ENCODE results near the gene NUDC.
"Not testable (repeated sequence)": the region's sequence is repeated elsewhere in the genome, so short reads cannot be mapped to it uniquely, and the experiment has no call there.

NUDC gene

GRCh38 chr1:26911399-26912146, 10.0 kb upstream of the NUDC start:
- DNase-seq, result no peak

DNA sequence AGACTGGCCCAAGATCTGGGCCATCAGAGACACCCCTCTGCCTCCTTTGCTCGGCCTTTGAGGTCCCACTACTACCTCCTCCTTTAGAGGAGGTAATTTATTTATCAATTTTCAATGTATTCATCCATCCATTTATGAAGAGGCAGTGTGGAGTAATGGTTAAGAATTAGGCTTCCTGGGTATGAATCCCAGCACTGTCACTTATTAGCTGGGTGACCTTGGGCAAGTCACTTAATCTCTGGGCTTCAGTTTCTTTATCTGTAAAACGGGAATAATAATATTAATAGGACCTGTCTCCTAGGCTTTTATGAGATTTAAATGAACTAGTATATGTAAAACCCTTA, 9.4 kb upstream of the NUDC start:
- DNase-seq, result no peak

DNA sequence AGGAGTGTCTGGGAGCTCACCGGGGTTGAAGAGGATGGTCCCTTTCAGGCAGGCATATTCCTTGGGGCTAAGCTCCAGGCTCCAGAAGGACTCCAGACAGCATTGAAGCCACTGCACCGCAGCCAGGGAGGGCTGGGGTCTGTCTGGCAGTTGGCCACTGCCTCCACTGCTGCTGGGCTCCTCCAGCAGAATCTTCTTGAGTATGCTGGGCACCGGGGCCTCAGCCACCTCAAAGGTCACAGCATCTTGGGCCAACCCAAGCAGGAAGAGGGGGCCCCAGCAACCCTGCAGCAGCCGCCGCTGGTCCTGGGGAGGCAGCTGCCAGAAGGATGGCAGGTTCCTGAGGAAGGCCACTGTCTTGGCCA, 8.2 kb upstream of the NUDC start:
- DNase-seq, result no peak

- DNase-seq, result no peak
These were observed 7.6 kb upstream of the NUDC start, which contains the start of gene NR0B2 for GRCh38 chr1:26913754-26914619. TSS of gene NR0B2 (minus strand) at chr1:26913975. CDS start at chr1:26913940, 35 bp downstream.

DNA sequence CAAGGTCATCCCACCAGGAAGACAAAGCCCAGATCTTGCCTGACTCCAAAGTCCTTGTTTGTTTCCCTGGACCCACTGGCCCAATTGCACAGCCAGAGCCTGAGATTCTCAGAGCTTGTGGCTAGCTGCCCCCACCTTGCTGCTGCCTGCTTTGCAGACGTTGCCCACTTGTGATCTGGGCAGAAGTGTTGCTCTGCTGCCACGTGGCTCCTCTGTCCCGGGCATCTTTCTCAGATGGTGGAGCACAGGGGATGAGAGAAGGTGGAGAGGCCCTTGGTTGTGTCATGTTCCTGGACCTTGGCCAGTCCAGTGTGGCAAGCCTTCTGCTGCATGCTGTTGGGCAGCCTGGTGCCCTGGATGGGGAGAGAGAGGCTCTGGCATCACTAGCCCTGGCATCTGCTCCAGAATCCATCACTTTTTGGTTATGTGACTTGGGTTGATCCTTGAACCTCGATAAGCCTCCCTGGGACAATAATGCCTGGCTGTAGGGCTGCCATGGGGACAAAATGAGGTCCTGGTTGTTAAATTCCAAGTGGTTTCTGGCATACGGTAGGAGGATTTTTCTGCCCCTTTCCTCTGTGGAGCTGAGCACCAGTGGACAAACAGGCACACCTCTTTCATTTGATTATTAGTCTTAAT, 6.2 kb upstream of the NUDC start:
- no peak for DNase-seq

GRCh38 chr1:26921126-26921539, 410 bp upstream of the NUDC start:
- no peak for DNase-seq

- no peak for DNase-seq
These were observed 837 bp downstream of the NUDC start for GRCh38 chr1:26922431-26922729.

- no peak for DNase-seq
These were observed 1.4 kb downstream of the NUDC start for GRCh38 chr1:26922901-26923300.

DNA sequence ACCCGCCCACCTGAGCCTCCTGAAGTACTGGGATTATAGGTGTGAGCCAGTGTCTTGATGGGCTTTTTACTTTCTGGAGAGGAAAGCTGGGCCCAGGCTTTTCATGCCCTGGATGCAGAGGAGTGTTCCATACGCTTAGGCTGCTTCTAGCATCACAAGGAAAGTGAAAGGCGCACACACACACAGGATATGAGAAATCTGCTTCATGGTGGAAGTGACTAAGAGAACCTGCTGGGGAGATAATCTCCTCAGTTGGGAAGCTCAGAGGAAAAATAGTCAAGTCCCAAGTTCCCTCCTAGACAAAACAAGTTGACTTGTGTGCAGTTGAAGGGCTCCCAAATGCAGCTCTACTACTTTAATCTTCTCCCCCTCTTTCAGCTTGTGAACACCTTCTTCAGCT, 2.2 kb downstream of the NUDC start:
- DNase-seq, result no peak

GRCh38 chr1:26932531-26932930, 11.0 kb downstream of the NUDC start:
- DNase-seq, result peak in 1 of 2 donors; percentile 9

DNA sequence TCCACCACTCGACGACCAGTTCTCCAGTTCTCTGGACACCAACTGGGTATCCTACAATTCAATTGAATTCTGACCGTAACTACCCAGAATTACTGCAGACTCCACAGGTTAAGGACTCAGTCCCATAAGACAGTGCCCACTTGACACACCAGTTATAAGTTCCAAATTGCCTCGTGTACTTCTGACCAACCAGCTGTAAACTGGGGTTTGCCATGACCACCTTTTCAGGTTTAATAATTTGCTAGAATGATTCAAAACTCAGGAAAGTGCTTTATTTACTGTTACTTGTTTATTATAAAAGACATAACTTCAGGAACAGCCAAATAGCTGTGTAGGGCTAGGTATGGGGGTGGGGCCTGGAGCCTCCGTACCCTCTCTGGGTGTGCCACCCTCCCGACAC, 15.3 kb downstream of the NUDC start:
- DNase-seq, result no peak

DNA sequence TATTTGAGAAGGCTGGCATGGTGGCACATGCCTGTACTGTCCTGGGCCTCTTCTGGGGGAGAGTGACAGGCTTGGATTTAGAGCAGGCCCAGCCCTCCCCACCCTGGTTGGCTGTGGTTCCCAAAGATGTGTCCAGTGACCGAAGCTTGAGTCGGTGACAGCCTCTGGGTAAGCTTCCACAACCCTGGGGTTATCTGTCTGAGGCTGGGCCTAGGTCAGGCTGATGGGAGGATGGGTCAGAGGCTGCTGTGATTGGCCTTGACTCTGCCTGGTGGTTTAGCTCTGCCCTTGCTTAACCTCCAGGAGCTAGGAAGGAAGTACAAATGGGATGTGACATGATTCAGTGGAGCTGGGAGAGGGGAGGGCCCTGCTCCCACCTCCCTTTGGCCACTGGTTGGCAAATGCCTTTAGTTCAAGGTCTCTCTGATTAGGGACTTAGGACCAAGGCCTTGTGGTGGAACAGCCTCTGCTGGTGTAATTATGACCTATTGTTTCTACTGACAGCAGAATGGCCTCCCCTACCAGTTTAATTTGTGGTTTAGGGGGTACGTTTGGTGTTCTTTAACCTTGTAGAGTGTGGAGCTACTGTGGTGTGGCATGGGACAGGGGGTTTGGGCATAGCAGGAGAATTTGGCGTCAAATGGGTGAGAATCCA, 16.6 kb downstream of the NUDC start:
- DNase-seq, result no peak

- no peak for DNase-seq
These were observed 17.1 kb downstream of the NUDC start for GRCh38 chr1:26938659-26939025.

GRCh38 chr1:26941311-26941710, 19.8 kb downstream of the NUDC start:
- no peak for DNase-seq

DNA sequence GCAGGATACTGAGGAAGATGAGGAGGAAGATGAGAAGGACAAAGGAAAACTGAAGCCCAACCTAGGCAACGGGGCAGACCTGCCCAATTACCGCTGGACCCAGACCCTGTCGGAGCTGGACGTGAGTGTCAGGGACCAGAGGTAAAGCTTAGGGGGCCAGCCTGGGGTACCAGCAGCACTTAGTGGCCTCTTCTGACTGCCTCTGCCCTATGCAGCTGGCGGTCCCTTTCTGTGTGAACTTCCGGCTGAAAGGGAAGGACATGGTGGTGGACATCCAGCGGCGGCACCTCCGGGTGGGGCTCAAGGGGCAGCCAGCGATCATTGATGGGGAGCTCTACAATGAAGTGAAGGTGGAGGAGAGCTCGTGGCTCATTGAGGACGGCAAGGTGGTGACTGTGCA, 21.1 kb downstream of the NUDC start:
- no peak for DNase-seq

- no peak for DNase-seq
These were observed 23.6 kb downstream of the NUDC start for GRCh38 chr1:26945138-26945537.

GRCh38 chr1:26945728-26946127, 24.2 kb downstream of the NUDC start:
- DNase-seq, result no peak

- DNase-seq, result no peak
These were observed 24.7 kb downstream of the NUDC start for GRCh38 chr1:26946270-26946669.

- DNase-seq, result not testable (repeated sequence)
These were observed 27.1 kb downstream of the NUDC start for GRCh38 chr1:26948725-26949057.

DNA sequence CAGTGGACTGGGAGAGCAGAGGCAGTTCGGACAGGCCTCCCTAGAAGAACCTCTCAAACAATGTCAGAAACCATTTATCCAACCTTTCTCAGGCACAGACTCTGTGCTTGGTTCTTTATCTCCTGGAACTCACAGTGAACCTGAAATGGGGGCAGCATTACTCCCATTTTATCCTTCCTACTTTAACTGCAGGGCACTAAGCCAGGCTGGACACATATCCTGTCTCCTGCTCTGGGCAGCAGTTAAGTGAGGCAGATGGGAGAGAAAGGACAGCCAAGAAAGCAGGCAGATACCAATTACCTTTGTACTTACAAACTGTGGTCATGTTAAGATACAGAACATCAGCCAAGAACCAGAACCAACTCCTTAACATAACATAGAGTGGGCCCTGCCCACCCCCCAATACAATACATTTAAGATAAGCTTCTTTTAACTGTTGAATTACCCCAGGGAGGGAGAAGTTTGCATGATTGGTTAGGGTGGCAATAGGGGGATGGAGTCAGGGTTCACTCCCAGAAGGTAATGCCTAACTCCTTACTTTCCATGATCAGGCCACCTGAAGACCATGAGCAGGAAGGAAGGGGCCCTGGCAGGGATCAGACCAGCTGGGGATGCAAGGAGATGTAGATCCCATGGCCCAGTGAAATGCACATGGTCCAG, 27.9 kb downstream of the NUDC start:
- DNase-seq, result no peak

GRCh38 chr1:26949926-26950319, 28.4 kb downstream of the NUDC start:
- no peak for DNase-seq

DNA sequence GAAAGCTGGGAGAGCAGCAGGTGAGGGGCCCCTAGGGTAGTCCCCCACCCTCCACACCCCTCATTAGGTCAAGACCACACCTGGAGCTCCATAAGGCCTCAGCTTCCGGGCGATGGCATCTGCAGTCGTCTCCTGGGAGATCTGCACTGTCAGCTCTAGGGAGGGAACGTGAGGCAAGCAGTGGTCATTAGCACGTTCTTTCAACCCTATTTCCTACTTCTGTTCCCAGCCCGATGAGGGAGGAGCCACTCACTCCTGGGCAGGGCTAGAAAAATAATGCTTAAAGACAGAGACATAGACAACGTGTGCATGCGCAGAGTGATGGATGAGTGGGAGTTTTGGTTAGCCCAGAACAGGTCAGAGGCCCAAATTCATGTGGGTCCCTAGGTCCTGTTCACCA, 29.1 kb downstream of the NUDC start:
- DNase-seq, result no peak

DNA sequence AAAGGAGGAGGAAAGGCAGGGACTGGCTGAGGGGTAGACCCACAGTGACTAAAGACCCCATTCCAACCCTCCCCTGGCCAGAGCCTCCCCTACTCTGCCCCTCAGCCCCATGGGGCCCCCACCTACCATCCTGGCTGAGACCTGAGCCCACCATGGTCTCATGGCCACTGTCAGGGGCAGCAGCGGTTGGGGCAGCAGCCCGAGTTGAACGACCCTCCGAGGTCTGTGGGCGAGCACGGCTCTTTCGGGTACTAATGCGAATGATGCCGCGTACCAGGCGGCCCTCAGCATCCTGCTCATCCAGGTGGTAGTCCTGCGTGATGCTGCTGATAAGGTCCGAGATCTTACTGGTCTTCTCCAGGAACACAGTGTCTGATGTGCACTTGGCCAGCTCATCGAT, 29.7 kb downstream of the NUDC start:
- DNase-seq, result no peak

Data from CD4-positive, alpha-beta T cell treated with Interferon alpha-2 for 1 hour (primary cell).